ENCODE data around the gene JSRP1. TPM values are rescaled to one million over a fixed set of nuclear protein-coding genes. Genes with fewer than 3 reads are reported as not detected.

The JSRP1 gene
- total RNA-seq, 1 donor: 0.43 TPM

GRCh38 chr19:2280633-2281264, 24.5 kb upstream of the JSRP1 start:
- TF ChIP-seq CTCF (IDR thresholded peaks at IDR 0.05; ENCODE audit: insufficient read depth, low read depth, low read length): no peak
- no peak for DNase-seq (ENCODE audit: low read depth)
- no peak overlapping the region for H3K4me3 ChIP-seq (ENCODE audit: low read depth, low read length)

- DNase-seq (ENCODE audit: low read depth): no peak
- no peak for TF ChIP-seq CTCF (IDR thresholded peaks at IDR 0.05; ENCODE audit: insufficient read depth, low read depth, low read length)
- no peak overlapping the region for H3K4me3 ChIP-seq (ENCODE audit: low read depth, low read length)
Measured at GRCh38 chr19:2278459-2279158, 22.4 kb upstream of the JSRP1 start.

GRCh38 chr19:2277138-2277537, 20.9 kb upstream of the JSRP1 start:
- TF ChIP-seq CTCF (IDR thresholded peaks at IDR 0.05; ENCODE audit: insufficient read depth, low read depth, low read length): no peak
- DNase-seq (ENCODE audit: low read depth): no peak
- H3K4me3 ChIP-seq (ENCODE audit: low read depth, low read length): no peak overlapping the region

GRCh38 chr19:2276429-2276986, 20.3 kb upstream of the JSRP1 start:
- DNase-seq (ENCODE audit: low read depth): no peak
- no peak for TF ChIP-seq CTCF (IDR thresholded peaks at IDR 0.05; ENCODE audit: insufficient read depth, low read depth, low read length)

GRCh38 chr19:2275588-2276428, 19.6 kb upstream of the JSRP1 start:
- no peak for DNase-seq (ENCODE audit: low read depth)
- H3K4me3 ChIP-seq (ENCODE audit: low read depth, low read length): no peak overlapping the region
- no peak for TF ChIP-seq CTCF (IDR thresholded peaks at IDR 0.05; ENCODE audit: insufficient read depth, low read depth, low read length)

More at GRCh38 chr19:2276429-2276986, 20.3 kb upstream of the JSRP1 start:
- no peak overlapping the region for H3K4me3 ChIP-seq (ENCODE audit: low read depth, low read length)

GRCh38 chr19:2274931-2275535, 18.8 kb upstream of the JSRP1 start:
- peak; percentile 63 for DNase-seq (ENCODE audit: low read depth)
- no peak overlapping the region for H3K4me3 ChIP-seq (ENCODE audit: low read depth, low read length)
- TF ChIP-seq CTCF (IDR thresholded peaks at IDR 0.05; ENCODE audit: insufficient read depth, low read depth, low read length): peak; percentile 59
